Stomach (tissue), 4 donors: ENCODE results near the gene DPYD.

ENCODE experiments used
- EP300 ChIP-seq: sonication (generic); formaldehyde crosslinking; IDR thresholded peaks from one replicate; pipeline ENCODE4 v1.6.1; 2017; ENCODE audit warnings: antibody characterized with exemption
- POLR2A ChIP-seq, 4 donors: fragments of 450-650 bp; IDR thresholded peaks; one replicate each; pipeline ENCODE4 v1.6.1; 2016; ENCODE audit warnings: antibody characterized with exemption in 4 of 4, control low read depth in 2 of 4, mild to moderate bottlenecking in 1 of 4, moderate library complexity in 1 of 4
- POLR2AphosphoS5 ChIP-seq, 3 donors: sonication (generic); formaldehyde crosslinking; IDR thresholded peaks; one replicate each; pipeline ENCODE4 v1.6.1; 2016; ENCODE audit warnings: antibody characterized with exemption in 3 of 3

DNA sequence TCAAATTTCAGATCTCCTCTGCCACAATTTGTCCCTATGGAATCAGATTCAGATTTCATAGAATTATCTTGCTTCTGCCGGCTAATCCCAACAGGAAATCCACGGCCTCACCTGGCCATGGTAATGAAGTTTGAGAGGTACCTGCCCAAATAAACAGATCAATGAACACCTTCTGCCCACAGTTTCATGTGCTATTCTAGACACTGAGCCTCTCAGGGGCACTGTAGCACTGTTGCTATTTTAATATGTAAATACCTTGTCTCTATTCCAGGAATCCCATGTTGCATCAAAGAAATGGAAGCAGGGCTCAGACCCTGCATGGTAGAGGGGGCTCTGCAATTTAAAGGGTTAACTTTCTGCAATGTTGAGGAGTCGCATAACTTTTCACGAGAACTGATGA, 606.1 kb downstream of the DPYD start:
- no peak for TF ChIP-seq POLR2AphosphoS5 (IDR thresholded peaks at IDR 0.05)
- no peak for TF ChIP-seq EP300
- no peak for TF ChIP-seq POLR2A (IDR thresholded peaks at IDR 0.05)
